ENCODE measurements around the gene LAS1L. TPM values are rescaled to one million over a fixed set of nuclear protein-coding genes. Genes with fewer than 3 reads are reported as not detected.
"Not testable (repeated sequence)": the region's sequence is repeated elsewhere in the genome, so short reads cannot be mapped to it uniquely, and the experiment has no call there.

The LAS1L gene
- total RNA-seq, 4 donors from 2014 or later: 14.7 to 24.6 (median 22.7) TPM

- Histone ChIP-seq H3K4me3 (no peak overlapping the region), H3K36me3 (no peaks in the 10 kb centered on the region), H3K27ac (no peak overlapping the region), H3K4me1 (no peaks in the 10 kb centered on the region), H3K9me3 (no peaks in the 10 kb centered on the region), H3K27me3 (no peaks in the 10 kb centered on the region)
- no peak for DNase-seq
- TF ChIP-seq, protein P1, sequence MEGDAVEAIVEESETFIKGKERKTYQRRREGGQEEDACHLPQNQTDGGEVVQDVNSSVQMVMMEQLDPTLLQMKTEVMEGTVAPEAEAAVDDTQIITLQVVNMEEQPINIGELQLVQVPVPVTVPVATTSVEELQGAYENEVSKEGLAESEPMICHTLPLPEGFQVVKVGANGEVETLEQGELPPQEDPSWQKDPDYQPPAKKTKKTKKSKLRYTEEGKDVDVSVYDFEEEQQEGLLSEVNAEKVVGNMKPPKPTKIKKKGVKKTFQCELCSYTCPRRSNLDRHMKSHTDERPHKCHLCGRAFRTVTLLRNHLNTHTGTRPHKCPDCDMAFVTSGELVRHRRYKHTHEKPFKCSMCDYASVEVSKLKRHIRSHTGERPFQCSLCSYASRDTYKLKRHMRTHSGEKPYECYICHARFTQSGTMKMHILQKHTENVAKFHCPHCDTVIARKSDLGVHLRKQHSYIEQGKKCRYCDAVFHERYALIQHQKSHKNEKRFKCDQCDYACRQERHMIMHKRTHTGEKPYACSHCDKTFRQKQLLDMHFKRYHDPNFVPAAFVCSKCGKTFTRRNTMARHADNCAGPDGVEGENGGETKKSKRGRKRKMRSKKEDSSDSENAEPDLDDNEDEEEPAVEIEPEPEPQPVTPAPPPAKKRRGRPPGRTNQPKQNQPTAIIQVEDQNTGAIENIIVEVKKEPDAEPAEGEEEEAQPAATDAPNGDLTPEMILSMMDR (IDR thresholded peaks at IDR 0.05): no peak
- no peak for TF ChIP-seq POLR2A (IDR thresholded peaks at IDR 0.05)
- intact Hi-C loops (cut with DNase I): no loop called here
Measured at GRCh38 chrX:65576160-65576559, 41.6 kb upstream of the LAS1L start.

DNA sequence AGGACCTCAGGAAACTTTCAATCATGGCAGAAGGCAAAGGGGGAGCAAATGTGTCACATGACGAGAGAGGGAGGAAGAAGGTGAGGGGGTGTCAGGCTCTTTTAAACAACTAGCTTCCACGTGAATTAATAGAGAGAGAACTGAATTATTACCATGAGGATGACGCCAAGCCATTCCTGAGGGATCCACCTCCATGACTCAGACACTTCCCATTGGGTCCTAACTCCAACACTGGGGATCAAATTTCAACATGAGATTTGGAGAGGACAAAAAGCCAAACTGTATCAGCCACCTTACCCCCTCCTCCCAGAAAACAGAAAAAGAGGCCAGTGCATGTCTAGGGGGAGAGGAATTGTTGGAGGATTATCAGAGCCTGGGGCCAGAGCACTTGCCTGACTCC, 40.4 kb upstream of the LAS1L start:
- no peaks in the 10 kb centered on the region for H3K4me1 ChIP-seq
- TF ChIP-seq, protein P1 (IDR thresholded peaks at IDR 0.05): no peak
- no peak for TF ChIP-seq POLR2A (IDR thresholded peaks at IDR 0.05)
- intact Hi-C loops (cut with DNase I): no loop called here
- H3K27me3 ChIP-seq: no peaks in the 10 kb centered on the region
- H3K36me3 ChIP-seq: no peaks in the 10 kb centered on the region
- H3K4me3 ChIP-seq: no peak overlapping the region
- H3K27ac ChIP-seq: no peak overlapping the region
- DNase-seq: no peak
- no peaks in the 10 kb centered on the region for H3K9me3 ChIP-seq
- WGBS, 2 donors: 37 to 59% methylated on average over 3 of the region's 3 CpGs

GRCh38 chrX:65574356-65574755, 39.8 kb upstream of the LAS1L start:
- Histone ChIP-seq H3K27me3 (no peaks in the 10 kb centered on the region), H3K27ac (no peak overlapping the region), H3K9me3 (no peaks in the 10 kb centered on the region), H3K4me3 (no peak overlapping the region), H3K36me3 (no peaks in the 10 kb centered on the region), H3K4me1 (no peaks in the 10 kb centered on the region)
- WGBS, 2 donors: 85 to 100% methylated on average over 2 of the region's 2 CpGs
- intact Hi-C loops (cut with DNase I): no loop called here
- TF ChIP-seq, protein P1 (IDR thresholded peaks at IDR 0.05): no peak
- TF ChIP-seq POLR2A (IDR thresholded peaks at IDR 0.05): no peak
- no peak for DNase-seq

- intact Hi-C loops (cut with DNase I): no loop called here
- no peak for DNase-seq
- no peak overlapping the region for H3K27ac ChIP-seq
- H3K4me1 ChIP-seq: no peaks in the 10 kb centered on the region
- 93 to 96% methylated on average over 3 to 4 of the region's 4 CpGs for WGBS, 2 donors
- no peak overlapping the region for H3K4me3 ChIP-seq
- H3K9me3 ChIP-seq: no peaks in the 10 kb centered on the region
- H3K36me3 ChIP-seq: no peaks in the 10 kb centered on the region
- no peak for TF ChIP-seq POLR2A (IDR thresholded peaks at IDR 0.05)
- TF ChIP-seq, protein P1 (IDR thresholded peaks at IDR 0.05): no peak
- H3K27me3 ChIP-seq: no peaks in the 10 kb centered on the region
Measured at GRCh38 chrX:65572971-65573370, 38.4 kb upstream of the LAS1L start.

DNA sequence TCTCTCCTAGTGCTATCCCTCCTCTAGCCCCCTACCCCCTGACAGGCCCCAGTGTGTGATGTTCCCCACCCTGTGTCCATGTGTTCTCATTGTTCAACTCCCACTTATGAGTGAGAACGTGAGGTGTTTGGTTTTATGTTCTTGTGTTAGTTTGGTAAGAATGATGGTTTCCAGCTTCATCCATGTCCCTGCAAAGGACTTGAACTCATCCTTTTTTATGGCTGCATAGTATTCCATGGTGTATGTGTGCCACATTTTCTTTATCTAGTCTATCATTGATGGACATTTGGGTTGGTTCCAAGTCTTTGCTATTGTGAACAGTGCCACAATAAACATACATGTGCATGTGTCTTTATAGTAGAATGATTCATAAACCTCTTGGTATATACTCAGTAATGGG, 28.3 kb upstream of the LAS1L start:
- H3K27ac ChIP-seq; H3K36me3 ChIP-seq; H3K9me3 ChIP-seq; H3K27me3 ChIP-seq; H3K4me3 ChIP-seq; intact Hi-C loops (cut with DNase I); H3K4me1 ChIP-seq; DNase-seq: not testable (repeated sequence)
- 80 to 91% methylated on average over 1 of the region's 1 CpG for WGBS, 2 donors
